Duodenal mucosa (tissue), 2 donors: ENCODE measurements around the gene DDAH2.

ENCODE experiments used
- H3K27ac ChIP-seq: one replicate; pipeline ENCODE4 v1.7.0; 2013; ENCODE audit warnings: low read depth, low read length
- H3K27me3 ChIP-seq, 2 donors: one replicate each; pipeline ENCODE4 v1.7.0; 2013; ENCODE audit warnings: low read length in 2 of 2, control low read depth in 1 of 2; ENCODE audit not compliant: insufficient read depth in 2 of 2, control insufficient read depth in 1 of 2
- H3K36me3 ChIP-seq, 2 donors: one replicate each; pipeline ENCODE4 v1.7.0; 2013; ENCODE audit warnings: low read length in 2 of 2, control low read depth in 1 of 2; ENCODE audit not compliant: insufficient read depth in 2 of 2, control insufficient read depth in 1 of 2
- H3K4me1 ChIP-seq, 2 donors: one replicate each; pipeline ENCODE4 v1.7.0; 2013; ENCODE audit warnings: low read length in 2 of 2, control low read depth in 1 of 2; ENCODE audit not compliant: insufficient read depth in 2 of 2, control insufficient read depth in 1 of 2
- H3K4me3 ChIP-seq, 2 donors: one replicate each; pipeline ENCODE4 v1.7.0; 2013; ENCODE audit warnings: low read length in 2 of 2, low read depth in 1 of 2
- H3K9ac ChIP-seq, 2 donors: one replicate each; pipeline ENCODE4 v1.7.0; 2013; ENCODE audit warnings: low read length in 2 of 2, low read depth in 1 of 2
- H3K9me3 ChIP-seq, 2 donors: one replicate each; pipeline ENCODE4 v1.7.0; 2013; ENCODE audit warnings: low read length in 2 of 2, control low read depth in 1 of 2; ENCODE audit not compliant: control insufficient read depth in 1 of 2

Gene DDAH2

GRCh38 chr6:31691078-31691463, 38.0 kb downstream of the DDAH2 start:
- Histone ChIP-seq H3K9me3 (no peaks in the 10 kb centered on the region), H3K4me3 (peak overlapping the region in 1 of 2 donors; percentile 8), H3K9ac (peak overlapping the region in 1 of 2 donors; percentile 28), H3K36me3 (peaks cover 64 to 86% of the 10 kb centered on the region in 2 donors), H3K27me3 (no peaks in the 10 kb centered on the region), H3K4me1 (peaks cover 16 to 19% of the 10 kb centered on the region in 2 donors), H3K27ac (peak overlapping the region; percentile 58)

DNA sequence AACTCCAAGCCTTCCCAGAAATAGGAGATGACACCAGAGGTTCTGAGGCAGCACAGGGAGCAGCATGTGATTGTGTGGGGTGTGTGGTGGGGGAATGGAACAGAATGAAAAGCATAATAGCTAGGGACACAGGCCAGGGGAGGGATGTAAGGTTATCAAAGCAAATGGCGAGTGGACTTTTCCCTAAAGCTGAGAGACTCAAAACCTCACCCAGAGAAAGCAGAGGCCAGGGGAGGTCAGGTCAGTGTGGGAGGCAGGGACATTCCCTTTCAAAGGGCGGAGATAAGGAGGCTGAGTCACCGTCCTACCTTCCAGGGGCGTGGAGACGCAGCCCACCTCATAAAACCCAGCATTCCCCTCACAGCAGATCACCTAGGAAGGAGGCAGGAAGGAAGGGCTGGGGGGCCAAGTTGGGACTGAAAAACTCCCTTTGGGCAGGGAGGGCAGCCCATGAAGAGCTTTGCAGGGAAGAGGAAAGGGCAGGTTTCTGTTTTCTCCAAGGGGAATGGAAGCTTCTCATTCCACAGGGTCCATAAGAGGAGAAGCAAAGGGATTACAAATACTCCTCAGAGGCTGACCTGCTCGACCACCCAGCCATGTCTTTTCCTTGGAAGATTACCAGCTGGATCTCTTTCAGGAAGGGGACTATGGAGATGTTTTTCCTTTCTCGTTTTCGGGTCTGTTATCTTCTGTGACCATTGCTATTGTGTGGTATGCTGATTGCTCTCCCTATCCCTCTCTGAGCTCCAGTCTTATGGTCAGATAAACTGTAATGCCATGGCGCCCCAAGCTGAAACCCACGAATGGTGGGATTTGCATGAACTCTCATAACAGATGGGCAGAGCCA, 38.6 kb downstream of the DDAH2 start:
- peak overlapping the region in 1 of 2 donors; percentile 8 for H3K4me3 ChIP-seq

DNA sequence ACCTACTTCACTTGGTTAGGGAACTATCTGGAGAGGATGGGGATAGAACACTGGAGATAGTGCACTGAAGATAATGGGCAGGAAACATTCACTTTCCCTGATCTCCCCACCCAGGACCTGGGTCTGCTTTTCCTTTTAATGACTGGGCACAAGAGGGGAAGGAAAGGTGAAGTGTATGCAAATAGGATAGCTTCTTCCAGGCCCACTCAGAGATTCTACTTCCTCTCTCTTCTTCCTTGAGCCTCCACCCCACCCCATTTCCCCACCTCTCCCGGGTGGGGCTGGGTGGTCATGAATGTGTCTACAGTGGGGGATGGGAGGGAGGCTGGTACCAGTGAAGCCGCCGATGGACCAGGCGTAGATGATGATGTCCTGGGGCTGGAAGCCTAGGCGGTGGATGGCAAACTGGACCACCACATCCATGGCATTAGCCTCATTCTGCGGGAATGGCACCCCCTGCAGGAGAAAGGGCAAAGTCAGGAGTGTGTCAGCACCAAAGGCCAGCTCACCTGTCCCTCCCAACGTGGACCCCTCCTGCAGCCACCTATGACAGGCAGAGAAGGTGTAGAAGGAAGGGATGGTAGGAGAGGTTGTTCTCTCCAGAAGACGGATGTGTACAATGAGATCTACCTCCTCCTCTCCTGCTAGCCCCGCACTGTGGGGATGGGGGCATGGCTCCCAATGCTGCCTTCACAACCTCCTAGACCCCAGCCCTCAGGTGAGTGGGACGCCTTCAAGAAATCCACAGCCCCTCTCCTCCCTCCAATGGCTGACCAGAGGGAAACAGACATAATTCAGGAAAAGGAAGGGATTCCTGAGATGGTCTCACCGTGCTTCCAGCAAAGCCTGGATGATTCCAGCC, 39.6 kb downstream of the DDAH2 start:
- peak overlapping the region in 1 of 2 donors; percentile 5 for H3K9ac ChIP-seq
- peaks cover 60 to 81% of the 10 kb centered on the region in 2 donors for H3K36me3 ChIP-seq
- peaks cover 16 to 19% of the 10 kb centered on the region in 2 donors for H3K4me1 ChIP-seq
- peak overlapping the region; percentile 33 for H3K27ac ChIP-seq
- H3K9me3 ChIP-seq, result no peaks in the 10 kb centered on the region
- H3K4me3 ChIP-seq, result peak overlapping the region in 1 of 2 donors; percentile 8
- H3K27me3 ChIP-seq, result no peaks in the 10 kb centered on the region

More for the DNA sequence above, 38.6 kb downstream of the DDAH2 start:
- Histone ChIP-seq H3K9me3 (no peaks in the 10 kb centered on the region), H3K4me1 (peaks cover 16 to 19% of the 10 kb centered on the region in 2 donors), H3K27me3 (no peaks in the 10 kb centered on the region), H3K9ac (peak overlapping the region in 1 of 2 donors; percentile 28), H3K27ac (peak overlapping the region; percentile 58), H3K36me3 (peaks cover 65 to 87% of the 10 kb centered on the region in 2 donors)

- peaks cover 52 to 68% of the 10 kb centered on the region in 2 donors for H3K36me3 ChIP-seq
- no peak overlapping the region for H3K9ac ChIP-seq
- no peak overlapping the region for H3K27ac ChIP-seq
Observed at GRCh38 chr6:31687860-31688693, 41.0 kb downstream of the DDAH2 start.

DNA sequence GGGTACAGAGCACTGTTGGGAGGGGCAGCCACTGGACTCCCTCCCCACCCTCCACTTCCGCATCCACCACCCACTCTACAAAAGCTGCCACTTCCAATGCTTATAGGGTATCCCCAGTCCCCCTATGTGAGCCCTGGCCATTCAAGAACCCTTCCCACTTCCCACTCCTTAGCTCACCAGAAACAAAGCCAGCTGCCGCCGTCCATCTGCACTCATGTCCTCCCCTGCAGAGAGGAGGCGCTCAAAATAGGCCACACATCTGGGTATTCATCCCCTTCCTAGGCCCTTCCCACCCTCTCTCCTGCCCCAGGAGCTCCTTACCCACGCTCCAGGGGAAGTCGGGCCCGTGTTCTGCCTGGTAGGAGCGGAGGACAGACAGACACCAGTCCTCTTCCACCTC, 41.8 kb downstream of the DDAH2 start:
- no peaks in the 10 kb centered on the region for H3K9me3 ChIP-seq
- no peak overlapping the region for H3K4me3 ChIP-seq
- no peaks in the 10 kb centered on the region for H3K27me3 ChIP-seq
- H3K9ac ChIP-seq, result no peak overlapping the region
- H3K36me3 ChIP-seq, result peaks cover 46 to 62% of the 10 kb centered on the region in 2 donors
- no peak overlapping the region for H3K27ac ChIP-seq
- H3K4me1 ChIP-seq, result peaks cover 16 to 26% of the 10 kb centered on the region in 2 donors

More at GRCh38 chr6:31687860-31688693, 41.0 kb downstream of the DDAH2 start:
- Histone ChIP-seq H3K4me1 (peaks cover 16 to 26% of the 10 kb centered on the region in 2 donors), H3K27me3 (no peaks in the 10 kb centered on the region), H3K9me3 (no peaks in the 10 kb centered on the region), H3K4me3 (no peak overlapping the region)

- Histone ChIP-seq H3K27me3 (no peaks in the 10 kb centered on the region), H3K36me3 (peaks cover 41 to 54% of the 10 kb centered on the region in 2 donors), H3K27ac (no peak overlapping the region)
Observed at GRCh38 chr6:31686483-31686882, 42.6 kb downstream of the DDAH2 start.

GRCh38 chr6:31683591-31683990, 45.5 kb downstream of the DDAH2 start:
- no peaks in the 10 kb centered on the region for H3K9me3 ChIP-seq
- H3K36me3 ChIP-seq, result peaks cover 22 to 34% of the 10 kb centered on the region in 2 donors
- H3K27me3 ChIP-seq, result no peaks in the 10 kb centered on the region
- peaks cover 11 to 16% of the 10 kb centered on the region in 2 donors for H3K4me1 ChIP-seq
- peak overlapping the region; percentile 47 to 59 for H3K4me3 ChIP-seq
- H3K9ac ChIP-seq, result peak overlapping the region; percentile 8 to 48
- peak overlapping the region; percentile 65 for H3K27ac ChIP-seq

More at GRCh38 chr6:31686483-31686882, 42.6 kb downstream of the DDAH2 start:
- H3K9me3 ChIP-seq, result no peaks in the 10 kb centered on the region
- peaks cover 20 to 27% of the 10 kb centered on the region in 2 donors for H3K4me1 ChIP-seq
- H3K4me3 ChIP-seq, result no peak overlapping the region
- H3K9ac ChIP-seq, result no peak overlapping the region

DNA sequence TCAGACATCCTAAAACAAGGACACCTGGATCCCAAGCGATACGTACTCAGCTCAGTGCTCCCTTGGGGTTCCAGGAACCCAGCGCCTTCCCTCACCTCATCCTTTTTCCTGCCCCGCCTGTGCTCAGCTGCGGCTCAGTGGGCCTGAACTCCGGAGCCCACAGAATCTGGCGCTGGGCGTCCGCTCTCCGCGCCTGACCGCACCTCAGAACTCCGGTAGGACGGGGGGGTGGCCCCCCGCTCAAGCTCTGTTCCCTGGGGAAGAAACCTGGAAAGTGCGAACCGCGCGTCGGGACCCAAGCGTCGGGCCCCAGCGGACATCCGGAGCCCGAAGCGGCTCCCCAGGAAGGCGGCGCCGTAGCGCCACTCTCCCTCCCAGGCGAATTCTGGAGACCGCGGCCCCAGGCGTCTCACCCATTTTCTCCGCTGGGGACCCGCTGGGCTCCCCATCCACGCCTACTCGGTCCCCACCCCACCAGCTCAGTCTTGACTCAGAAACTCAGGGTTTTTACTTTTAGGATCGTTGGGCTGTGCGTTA, 47.9 kb downstream of the DDAH2 start:
- peaks cover 11 to 16% of the 10 kb centered on the region in 2 donors for H3K4me1 ChIP-seq
- H3K27ac ChIP-seq, result peak overlapping the region; percentile 63
- peak overlapping the region; percentile 62 to 89 for H3K9ac ChIP-seq
- H3K27me3 ChIP-seq, result no peaks in the 10 kb centered on the region
- no peaks in the 10 kb centered on the region for H3K9me3 ChIP-seq
- H3K36me3 ChIP-seq, result peaks cover 5 to 10% of the 10 kb centered on the region in 2 donors
- peak overlapping the region; percentile 66 to 75 for H3K4me3 ChIP-seq
